ENCODE results near the gene DPCD. TPM values are rescaled to one million over a fixed set of nuclear protein-coding genes. Genes with fewer than 3 reads are reported as not detected.

DPCD gene
- total RNA-seq, 2 experiments from 2014 or later, result 3.7 to 4.2 TPM

DNA sequence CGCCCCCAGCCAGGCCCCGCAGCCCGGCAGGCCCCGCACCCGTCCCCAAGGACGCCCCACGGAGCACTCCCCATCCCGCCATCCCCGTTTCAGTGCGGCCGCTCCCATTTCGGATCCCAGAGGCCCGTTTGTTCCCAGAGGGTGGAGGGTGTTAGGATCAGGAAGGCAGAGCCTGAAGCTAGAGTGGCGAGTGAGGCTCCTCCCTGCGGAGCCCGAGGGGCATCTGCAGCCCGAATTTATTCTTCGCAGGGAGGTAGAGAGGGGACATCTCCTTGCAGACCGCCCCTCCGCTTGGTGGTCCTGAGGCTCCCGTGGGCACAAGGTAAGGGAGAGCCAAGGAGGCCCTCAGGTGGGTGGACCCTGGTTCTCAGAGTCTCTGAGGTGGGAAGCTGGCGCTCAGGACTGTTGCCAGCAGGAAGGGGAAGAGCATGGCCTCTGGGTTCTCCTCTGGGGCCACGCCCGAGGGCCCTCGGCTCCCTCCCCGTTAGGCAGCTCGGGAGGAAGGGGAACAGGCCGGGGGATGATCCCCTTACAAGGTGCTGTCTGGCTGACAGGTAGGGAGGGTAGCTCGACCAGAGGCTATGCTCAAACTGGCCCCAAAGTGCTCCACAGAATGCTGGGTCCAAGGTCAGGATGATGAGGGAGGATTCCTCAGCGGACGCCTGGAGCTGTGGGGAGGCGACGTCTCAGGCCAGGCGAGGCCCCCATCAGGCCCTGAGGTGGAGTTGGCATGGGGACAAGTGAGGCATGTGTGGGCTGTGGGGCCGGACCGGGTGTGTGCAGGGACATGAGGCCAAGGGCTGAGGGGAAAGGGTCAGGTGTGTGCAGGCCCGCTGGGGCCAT, 17.5 kb upstream of the DPCD start:
- DNase-seq, result no peak
- Mint-ChIP-seq H3K27me3 (peaks cover 39% of the 10 kb centered on the region), H3K4me1 (peaks cover 17% of the 10 kb centered on the region), H3K27ac (no peak overlapping the region), H3K36me3 (no peaks in the 10 kb centered on the region), H3K9me3 (ENCODE audit: low read depth) (no peaks in the 10 kb centered on the region), H3K4me3 (peak overlapping the region; percentile 71)
- CTCF ChIA-PET, result interaction anchor here (0.5 to 7.3 kb wide), 39 partner anchors 8 to 475 kb away, joined by 3 to 46 read pairs (median 4); partner anchors contain the start of genes DPCD and POLL
- no peak for ATAC-seq

DNA sequence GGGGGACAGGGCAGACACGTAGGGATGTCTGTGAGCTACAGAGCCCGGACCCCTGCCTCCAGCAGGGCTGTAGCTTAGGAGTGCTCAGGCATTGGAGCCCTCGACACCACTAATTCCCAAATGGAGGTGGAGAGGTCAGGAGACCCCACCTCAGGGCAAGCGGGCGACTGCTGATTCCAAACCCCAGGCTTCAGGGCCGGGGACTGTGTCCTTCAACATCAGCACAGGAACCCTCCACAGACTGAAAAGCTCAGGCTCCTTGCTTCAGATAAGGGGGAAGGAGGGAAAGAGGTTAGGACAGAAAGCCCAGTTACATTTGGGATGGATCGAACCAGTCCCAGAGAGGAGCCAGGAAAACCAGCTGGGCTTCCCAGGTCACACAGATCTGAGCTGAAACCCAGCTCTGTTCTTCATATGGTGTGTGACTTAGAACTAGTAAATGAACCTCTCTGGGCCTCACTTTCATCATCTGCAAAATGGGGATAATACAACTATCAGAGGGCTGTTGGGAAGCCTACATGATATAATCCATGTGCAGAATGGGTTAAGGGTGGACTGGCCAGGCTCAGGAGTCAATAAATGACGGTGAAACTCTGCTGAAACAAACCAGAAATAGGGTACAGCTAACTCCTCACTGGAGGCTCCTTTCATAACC, 16.7 kb upstream of the DPCD start:
- CTCF ChIA-PET, result interaction anchor here (0.6 to 7.3 kb wide), 32 partner anchors 9 to 476 kb away, joined by 3 to 46 read pairs (median 4); partner anchors contain the start of genes DPCD and POLL
- Mint-ChIP-seq H3K4me1 (peaks cover 15% of the 10 kb centered on the region), H3K9me3 (ENCODE audit: low read depth) (no peaks in the 10 kb centered on the region), H3K27ac (no peak overlapping the region), H3K36me3 (no peaks in the 10 kb centered on the region), H3K27me3 (peaks cover 32% of the 10 kb centered on the region), H3K4me3 (no peak overlapping the region)
- DNase-seq, result no peak
- ATAC-seq, result no peak

DNA sequence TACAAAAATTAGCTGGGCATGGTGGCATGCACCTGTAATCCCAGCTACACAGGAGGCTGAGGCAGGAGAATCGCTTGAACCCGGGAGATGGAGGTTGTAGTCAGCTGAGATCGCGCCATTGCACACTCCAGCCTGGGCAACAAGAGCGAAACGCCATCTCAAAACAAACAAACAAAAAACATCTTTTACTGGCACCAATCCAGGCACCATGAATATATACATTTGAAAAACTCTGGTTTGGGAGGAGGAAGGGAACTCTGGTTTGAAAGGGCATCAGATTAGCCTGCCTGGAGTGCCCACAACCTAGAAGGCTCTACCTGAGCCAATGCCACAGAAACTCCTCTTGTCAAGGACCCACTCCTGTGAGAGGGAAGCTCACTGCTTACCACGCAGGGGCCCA, 16.0 kb upstream of the DPCD start:
- H3K27ac Mint-ChIP-seq, result no peak overlapping the region
- no peak for DNase-seq
- CTCF ChIA-PET, result interaction anchor here (0.7 to 7.3 kb wide), 6 partner anchors 15 to 430 kb away, joined by 3 to 46 read pairs (median 5); partner anchors contain the start of genes DPCD and POLL
- H3K4me3 Mint-ChIP-seq, result no peak overlapping the region
- no peaks in the 10 kb centered on the region for H3K9me3 Mint-ChIP-seq (ENCODE audit: low read depth)
- H3K36me3 Mint-ChIP-seq, result no peaks in the 10 kb centered on the region
- ATAC-seq, result no peak
- peaks cover 27% of the 10 kb centered on the region for H3K27me3 Mint-ChIP-seq
- peaks cover 12% of the 10 kb centered on the region for H3K4me1 Mint-ChIP-seq

DNA sequence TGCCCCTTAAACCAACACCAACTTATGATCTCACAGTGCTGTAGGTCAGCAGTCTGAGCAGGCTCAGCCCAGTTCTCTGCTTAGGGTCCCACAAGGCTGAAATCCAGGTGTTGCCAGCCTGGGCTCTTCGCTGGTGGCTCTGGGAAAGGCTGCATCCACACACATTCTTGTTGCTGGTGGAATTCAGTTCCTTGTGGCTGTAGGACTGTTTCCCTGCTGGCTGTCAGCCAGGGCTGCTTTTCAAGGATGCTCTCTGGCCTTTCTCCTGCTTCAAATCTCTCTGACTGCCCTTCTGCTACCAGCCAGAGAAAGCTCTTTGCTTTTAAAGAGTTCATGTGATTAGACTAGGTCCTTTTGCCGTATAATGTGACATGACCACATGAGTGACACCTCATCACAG, 15.3 kb upstream of the DPCD start:
- no peaks in the 10 kb centered on the region for H3K36me3 Mint-ChIP-seq
- DNase-seq, result no peak
- CTCF ChIA-PET, result interaction anchor here (1.1 to 7.3 kb wide), 3 partner anchors 272 to 431 kb away, joined by 4 to 46 read pairs (median 5); no protein-coding TSS in a partner anchor
- H3K4me3 Mint-ChIP-seq, result no peak overlapping the region
- H3K4me1 Mint-ChIP-seq, result peaks cover 9% of the 10 kb centered on the region
- no peaks in the 10 kb centered on the region for H3K9me3 Mint-ChIP-seq (ENCODE audit: low read depth)
- H3K27ac Mint-ChIP-seq, result no peak overlapping the region
- peaks cover 20% of the 10 kb centered on the region for H3K27me3 Mint-ChIP-seq
- ATAC-seq, result no peak

DNA sequence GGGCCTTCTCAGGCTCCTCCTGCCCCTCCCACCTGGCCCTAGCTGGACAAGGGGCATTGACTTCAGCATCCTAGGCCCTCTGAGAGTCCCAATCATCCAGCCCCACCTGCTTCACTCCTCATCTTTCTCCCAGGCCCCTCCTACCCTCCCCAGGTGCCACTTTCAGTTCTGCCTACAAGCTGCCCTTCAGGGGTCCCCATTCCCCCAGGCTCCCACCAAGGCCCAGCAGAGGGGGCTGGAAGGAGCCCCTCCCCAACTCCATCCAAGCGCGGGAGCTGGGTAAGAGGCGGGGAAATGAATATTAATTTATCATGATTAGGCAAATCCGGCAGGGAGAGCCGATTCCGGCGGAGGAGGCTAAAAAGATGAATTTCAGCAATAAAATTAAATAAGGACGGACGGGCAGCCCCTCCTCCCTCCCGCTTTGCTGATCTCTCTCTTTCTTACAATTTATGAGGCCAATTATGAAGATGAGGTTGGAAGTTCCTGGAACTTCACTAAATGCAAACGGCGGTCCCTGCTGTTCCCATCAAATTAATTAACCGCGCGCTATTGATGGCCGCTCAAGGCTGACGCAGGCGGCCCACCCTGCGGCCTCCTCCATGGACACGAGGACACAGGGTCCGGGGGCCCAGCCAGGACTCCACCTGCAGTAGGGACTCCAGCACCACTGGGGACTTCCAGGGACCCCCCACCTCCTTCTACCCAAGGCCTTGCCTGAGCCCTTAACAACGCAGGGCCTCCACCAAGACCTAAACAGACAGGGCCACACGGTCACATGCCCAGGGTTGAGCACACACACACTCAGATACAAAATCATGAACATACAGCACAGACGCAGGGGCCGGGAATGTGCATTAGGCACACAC, 14.0 kb upstream of the DPCD start:
- H3K4me3 Mint-ChIP-seq, result no peak overlapping the region
- H3K27me3 Mint-ChIP-seq, result peaks cover 8% of the 10 kb centered on the region
- no peaks in the 10 kb centered on the region for H3K9me3 Mint-ChIP-seq (ENCODE audit: low read depth)
- peaks cover 9% of the 10 kb centered on the region for H3K4me1 Mint-ChIP-seq
- DNase-seq (no peak), ATAC-seq (no peak)
- no peak overlapping the region for H3K27ac Mint-ChIP-seq
- no peaks in the 10 kb centered on the region for H3K36me3 Mint-ChIP-seq
- CTCF ChIA-PET, result interaction anchor here (0.9 to 7.3 kb wide), 3 partner anchors 29 to 360 kb away, joined by 3 to 46 read pairs (median 4); no protein-coding TSS in a partner anchor

DNA sequence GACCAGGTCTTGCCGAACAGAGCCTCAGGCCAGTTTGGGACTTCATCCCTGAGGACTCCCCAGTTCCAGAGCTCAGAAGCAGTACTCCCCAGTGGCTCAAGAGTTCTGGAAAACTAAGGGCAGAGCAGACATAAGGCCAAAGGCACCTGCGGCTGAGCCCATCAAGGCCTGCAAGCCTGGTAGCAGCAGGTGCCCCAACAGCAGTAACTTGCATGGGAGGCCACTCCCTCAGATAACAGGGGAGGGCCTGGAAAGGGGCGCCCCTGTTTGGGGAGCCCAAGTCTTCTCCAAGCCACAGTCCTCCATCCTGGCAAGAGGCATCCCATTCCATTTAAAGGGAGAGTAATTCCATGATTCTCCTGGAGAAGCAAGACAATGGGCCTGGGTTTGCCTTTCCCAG, 13.0 kb upstream of the DPCD start:
- Mint-ChIP-seq H3K27ac (no peak overlapping the region), H3K27me3 (no peaks in the 10 kb centered on the region), H3K36me3 (no peaks in the 10 kb centered on the region), H3K4me3 (no peak overlapping the region), H3K9me3 (ENCODE audit: low read depth) (no peaks in the 10 kb centered on the region), H3K4me1 (peaks cover 2% of the 10 kb centered on the region)
- CTCF ChIA-PET, result interaction anchor here (0.9 to 2.3 kb wide), 3 partner anchors 11 to 108 kb away, joined by 3 to 6 read pairs (median 3); no protein-coding TSS in a partner anchor
- DNase-seq, result no peak
- ATAC-seq, result no peak

DNA sequence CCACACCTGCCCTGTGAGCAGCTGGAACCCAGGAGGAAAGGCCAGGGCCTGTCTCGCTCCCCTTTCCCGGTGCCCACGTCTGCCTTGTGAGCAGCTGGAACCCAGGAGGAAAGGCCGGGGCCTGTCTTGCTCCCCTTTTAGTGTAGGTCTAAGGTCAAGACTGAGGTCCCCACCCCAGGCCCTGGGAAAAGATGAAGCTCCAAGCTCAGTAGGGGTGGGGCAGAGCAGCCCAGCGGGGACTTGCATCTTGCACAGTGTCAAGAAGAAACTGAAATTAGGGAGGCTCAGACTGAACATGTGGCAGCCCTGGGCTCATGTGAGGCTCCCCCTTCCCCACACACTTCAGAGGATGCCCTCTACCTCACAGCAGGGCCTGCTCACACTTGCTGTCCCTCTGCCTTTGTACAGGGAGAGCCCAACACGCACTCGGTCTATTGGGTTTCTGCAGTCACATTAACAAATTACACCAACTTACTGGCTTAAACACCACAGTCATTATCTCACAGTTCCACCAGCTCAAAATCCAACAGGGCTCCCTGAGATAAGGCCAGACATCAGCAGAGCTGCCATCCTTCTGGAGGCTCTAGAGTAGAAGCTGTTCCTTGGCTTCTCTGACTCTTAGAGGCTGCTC, 12.4 kb upstream of the DPCD start:
- CTCF ChIA-PET, result interaction anchor here (1.0 to 2.3 kb wide), 4 partner anchors 10 to 362 kb away, joined by 3 to 6 read pairs (median 4); no protein-coding TSS in a partner anchor
- DNase-seq (no peak), ATAC-seq (no peak)
- H3K4me3 Mint-ChIP-seq, result no peak overlapping the region
- H3K4me1 Mint-ChIP-seq, result peaks cover under 1% of the 10 kb centered on the region
- no peaks in the 10 kb centered on the region for H3K9me3 Mint-ChIP-seq (ENCODE audit: low read depth)
- H3K27ac Mint-ChIP-seq, result no peak overlapping the region
- H3K36me3 Mint-ChIP-seq, result no peaks in the 10 kb centered on the region
- H3K27me3 Mint-ChIP-seq, result no peaks in the 10 kb centered on the region

DNA sequence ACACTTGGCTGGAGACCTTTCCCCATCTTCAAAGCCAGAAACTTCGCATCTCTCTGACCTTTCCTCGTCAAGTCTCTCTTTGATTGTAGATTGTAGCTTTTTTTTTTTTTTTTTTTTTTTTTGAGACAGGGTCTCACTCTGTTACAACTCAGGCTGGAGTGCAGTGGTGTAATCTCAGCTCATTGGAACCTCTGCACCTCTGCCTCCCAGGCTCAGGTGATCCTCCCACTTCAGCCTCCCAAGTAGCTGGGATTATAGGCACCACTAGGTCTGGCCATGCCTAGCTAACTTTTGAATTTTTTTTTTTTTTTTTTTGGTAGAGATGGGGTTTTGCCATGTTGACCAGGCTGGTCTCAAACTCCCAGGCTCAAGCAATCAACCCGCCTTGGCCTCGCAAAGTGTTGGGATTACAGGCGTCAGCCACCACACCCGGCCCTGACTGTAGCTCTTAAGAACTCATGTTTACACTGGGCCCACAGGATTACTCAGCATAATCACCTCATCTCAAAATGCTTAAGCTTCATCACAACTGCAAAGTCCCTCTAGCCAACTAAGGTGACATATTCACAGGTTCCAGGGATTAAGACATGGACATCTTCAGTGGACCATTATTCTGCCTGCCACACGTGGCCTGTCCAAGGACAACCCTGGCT, 11.8 kb upstream of the DPCD start:
- Mint-ChIP-seq H3K4me3 (no peak overlapping the region), H3K9me3 (ENCODE audit: low read depth) (no peaks in the 10 kb centered on the region), H3K4me1 (peaks cover 3% of the 10 kb centered on the region), H3K27ac (no peak overlapping the region), H3K27me3 (no peaks in the 10 kb centered on the region), H3K36me3 (no peaks in the 10 kb centered on the region)
- CTCF ChIA-PET, result interaction anchor here (1.0 to 2.3 kb wide), 4 partner anchors 9 to 363 kb away, joined by 3 to 6 read pairs (median 4); no protein-coding TSS in a partner anchor
- DNase-seq (no peak), ATAC-seq (no peak)

DNA sequence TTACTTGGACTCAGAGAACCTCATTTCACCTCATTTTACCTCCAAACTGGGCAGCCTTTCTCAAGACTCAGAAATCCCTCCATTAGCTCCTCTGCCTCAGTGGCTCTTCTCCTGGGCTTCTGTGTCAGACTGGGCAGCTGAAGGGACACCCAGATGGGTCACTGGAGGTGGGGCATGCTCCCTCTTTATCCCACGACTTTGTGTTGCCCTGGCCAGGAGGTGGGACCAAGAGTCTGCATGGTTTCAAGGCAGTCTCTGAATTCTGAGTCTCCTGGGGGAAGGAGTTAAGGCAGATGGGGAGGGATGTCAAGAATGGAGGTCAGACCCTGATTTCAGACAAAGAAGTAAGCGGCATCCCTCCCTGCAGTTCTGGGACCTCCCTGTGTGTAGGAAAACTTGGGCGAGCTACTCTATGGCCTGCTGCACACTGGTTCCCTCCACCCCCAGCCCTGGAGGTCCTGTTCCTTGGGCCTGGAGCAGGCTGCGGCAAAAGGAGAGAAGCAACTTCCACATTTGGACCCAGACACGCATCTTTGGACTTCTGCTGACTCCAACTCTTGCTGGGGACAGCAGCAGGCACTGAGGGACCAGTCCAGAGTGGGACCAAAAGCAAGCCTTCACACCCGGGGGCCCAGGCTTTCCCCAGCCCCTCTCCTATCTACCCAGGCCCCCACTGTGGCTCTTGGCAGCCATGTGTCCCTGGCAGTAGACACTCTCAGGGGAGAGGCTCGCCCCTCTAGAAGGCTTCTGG, 10.8 kb upstream of the DPCD start:
- CTCF ChIA-PET, result interaction anchor here (1.6 to 2.3 kb wide), 2 partner anchors 8 to 364 kb away, joined by 5 to 6 read pairs; no protein-coding TSS in a partner anchor
- H3K4me3 Mint-ChIP-seq, result no peak overlapping the region
- no peaks in the 10 kb centered on the region for H3K9me3 Mint-ChIP-seq (ENCODE audit: low read depth)
- H3K27me3 Mint-ChIP-seq, result no peaks in the 10 kb centered on the region
- DNase-seq (no peak), ATAC-seq (no peak)
- no peak overlapping the region for H3K27ac Mint-ChIP-seq
- peaks cover 3% of the 10 kb centered on the region for H3K4me1 Mint-ChIP-seq
- no peaks in the 10 kb centered on the region for H3K36me3 Mint-ChIP-seq

DNA sequence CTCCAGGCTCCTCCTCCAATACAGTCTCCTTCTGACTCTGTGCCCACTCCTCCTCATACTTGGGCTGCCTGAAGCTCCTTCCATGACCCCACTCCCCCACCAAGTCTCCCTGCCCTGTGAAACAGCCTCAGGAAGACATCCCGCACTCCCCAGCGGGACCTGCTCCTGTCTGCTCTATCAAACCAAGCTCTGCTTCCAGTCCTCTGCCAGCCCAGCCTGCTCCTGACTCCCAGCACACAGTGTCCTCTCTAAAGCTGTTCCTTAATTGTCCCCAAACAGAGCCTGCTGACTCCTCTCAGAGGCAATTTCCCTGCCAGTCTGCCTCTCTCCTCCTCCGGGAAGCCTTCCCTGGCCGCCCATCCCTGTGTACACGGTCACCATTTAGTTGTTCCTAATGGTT, 9.9 kb upstream of the DPCD start:
- no peaks in the 10 kb centered on the region for H3K9me3 Mint-ChIP-seq (ENCODE audit: low read depth)
- CTCF ChIA-PET, result interaction anchor here (0.8 to 1.3 kb wide), 2 partner anchors 24 to 203 kb away, joined by 3 read pairs; no protein-coding TSS in a partner anchor
- no peaks in the 10 kb centered on the region for H3K36me3 Mint-ChIP-seq
- DNase-seq, result no peak
- no peaks in the 10 kb centered on the region for H3K27me3 Mint-ChIP-seq
- peaks cover 3% of the 10 kb centered on the region for H3K4me1 Mint-ChIP-seq
- no peak overlapping the region for H3K4me3 Mint-ChIP-seq
- ATAC-seq, result no peak
- H3K27ac Mint-ChIP-seq, result no peak overlapping the region

DNA sequence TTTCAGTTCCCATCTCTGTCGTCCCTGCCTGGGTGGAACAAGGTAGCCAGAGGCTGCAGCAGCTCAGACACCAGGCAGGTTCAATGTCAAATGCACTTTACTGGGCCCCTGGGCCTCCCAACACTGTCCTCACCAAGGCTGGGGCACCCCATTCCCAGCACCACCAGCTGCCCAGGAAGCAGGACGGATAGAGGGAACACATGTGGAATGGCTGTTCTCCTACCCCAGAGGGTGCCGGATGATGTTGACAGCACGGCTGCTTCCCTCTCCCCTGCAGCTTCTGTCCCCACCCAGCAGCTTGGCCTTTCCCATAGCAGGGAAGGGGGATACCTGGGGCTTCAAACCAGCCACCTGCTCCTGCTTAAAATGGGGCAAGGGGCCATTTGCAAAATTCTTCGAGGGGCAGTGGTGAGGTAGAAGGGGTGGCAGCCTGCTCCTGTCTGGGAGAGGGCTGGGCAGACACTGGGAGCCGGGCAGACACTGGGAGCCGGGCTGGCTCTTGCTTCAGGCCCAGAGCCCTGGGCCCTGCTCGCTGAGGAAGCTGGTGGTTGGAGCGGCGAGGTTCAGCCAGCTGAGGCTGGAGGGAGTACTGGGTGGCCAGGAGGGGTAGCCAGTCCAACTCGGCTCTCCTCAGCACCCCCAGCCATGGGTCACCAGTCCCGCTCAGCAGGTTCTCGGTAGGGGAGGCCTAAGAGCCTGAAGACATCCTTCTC, 9.2 kb upstream of the DPCD start:
- ATAC-seq, result no peak
- no peaks in the 10 kb centered on the region for H3K9me3 Mint-ChIP-seq (ENCODE audit: low read depth)
- H3K4me3 Mint-ChIP-seq, result no peak overlapping the region
- no peaks in the 10 kb centered on the region for H3K36me3 Mint-ChIP-seq
- no peak for DNase-seq
- H3K4me1 Mint-ChIP-seq, result peaks cover 3% of the 10 kb centered on the region
- CTCF ChIA-PET, result interaction anchor here (0.8 to 1.3 kb wide), 2 partner anchors 24 to 203 kb away, joined by 3 read pairs; no protein-coding TSS in a partner anchor
- H3K27me3 Mint-ChIP-seq, result no peaks in the 10 kb centered on the region
- H3K27ac Mint-ChIP-seq, result no peak overlapping the region

Data from activated CD8-positive, alpha-beta memory T cell treated with anti-CD3 and anti-CD28 coated beads, Interleukin-2, amount 10 ng/mL, durations not matched to agents 7 days and 5 days (primary cell).